HG02588 (cell line): ENCODE data around the gene APC.

Experiments used
- ATAC-seq: cut with Tn5 transposase; IDR thresholded peaks from one replicate; pipeline ENCODE4 v1.9.1; 2021; ENCODE audit warnings: mild to moderate bottlenecking, moderate library complexity; ENCODE audit not compliant: unreplicated experiment

APC gene

DNA sequence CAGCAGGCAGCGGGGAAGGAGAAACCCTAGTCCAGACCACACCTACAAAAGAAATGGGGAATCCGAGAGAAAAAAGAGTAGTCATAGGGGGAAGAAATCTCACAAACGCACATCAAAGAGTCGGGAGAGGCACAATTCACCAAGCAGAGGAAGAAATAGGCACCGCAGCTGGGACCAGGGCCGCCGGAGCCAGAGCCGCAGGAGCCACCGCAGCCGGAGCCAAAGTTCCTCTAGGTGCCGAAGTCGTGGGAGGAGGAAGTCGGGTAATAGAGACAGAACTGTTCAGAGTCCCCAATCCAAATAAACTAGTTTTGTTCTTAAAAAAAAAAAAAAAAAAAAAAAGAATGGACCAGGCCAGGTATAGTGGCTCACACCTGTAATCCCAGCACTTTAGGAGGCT lies 155.1 kb downstream of the APC start:
- no peak for ATAC-seq

GRCh38 chr5:112895682-112896081 lies 158.0 kb downstream of the APC start:
- no peak for ATAC-seq
